ENCODE results near the gene MYH9.

GRCh38 chr22:36405221-36405661 is 17.5 kb upstream of the MYH9 start:
- TF ChIP-seq CTCF (IDR thresholded peaks at IDR 0.05) (no peak), POLR2A (IDR thresholded peaks at IDR 0.05) (no peak)

Data from esophagus squamous epithelium (tissue), 4 donors.